GM21576 (cell line): ENCODE data around the gene ABCA13.
"Not testable (repeated sequence)": the region's sequence is repeated elsewhere in the genome, so short reads cannot be mapped to it uniquely, and the experiment has no call there.

Experiments used
- ATAC-seq: cut with Tn5 transposase; IDR thresholded peaks from one replicate; pipeline ENCODE4 v1.9.1; 2021; ENCODE audit warnings: mild to moderate bottlenecking, moderate library complexity; ENCODE audit not compliant: unreplicated experiment

ABCA13 gene

DNA sequence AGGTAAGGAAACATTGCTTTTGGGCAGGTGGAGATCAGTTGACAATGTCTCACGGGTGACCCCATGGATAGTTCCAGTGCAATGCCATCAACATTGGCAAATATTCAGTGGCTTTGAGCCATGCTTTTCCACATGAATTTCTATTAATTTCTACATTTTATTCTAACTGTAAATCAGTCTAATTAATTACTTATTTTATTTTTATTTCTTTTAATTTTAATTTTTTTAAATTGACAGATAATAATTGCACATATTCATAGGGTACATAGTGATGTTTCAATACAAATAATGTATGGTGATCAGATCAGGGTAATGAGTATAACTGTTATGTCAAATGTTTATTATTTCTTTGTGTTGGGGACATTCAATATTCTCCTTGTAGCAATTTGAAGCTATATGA, 3.8 kb downstream of the ABCA13 start:
- no peak for ATAC-seq

DNA sequence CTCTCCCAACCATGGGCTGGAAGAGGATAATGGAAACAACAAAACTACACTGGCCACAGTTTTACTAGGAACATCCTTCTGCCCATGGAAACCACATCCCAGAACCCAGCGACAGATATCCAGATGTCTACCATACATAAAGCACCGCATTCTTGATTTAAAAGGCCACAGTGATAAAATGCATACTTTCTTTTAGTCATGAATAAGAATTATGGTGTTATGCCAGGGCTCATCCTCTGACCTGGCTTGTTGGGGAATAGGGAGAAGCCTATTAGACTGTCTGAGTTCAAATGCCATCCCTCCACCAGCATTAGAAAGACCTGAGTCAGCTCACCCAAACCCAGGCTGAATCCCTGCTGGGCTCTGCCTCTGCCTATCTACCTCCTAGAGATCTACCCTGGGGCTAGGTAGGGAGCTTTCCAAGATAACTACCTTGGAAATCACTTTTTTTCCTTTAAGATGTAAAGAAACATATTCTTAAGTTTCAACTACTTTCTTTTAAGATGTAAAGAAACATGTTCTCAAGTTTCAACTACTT, 5.2 kb downstream of the ABCA13 start:
- ATAC-seq = no peak

DNA sequence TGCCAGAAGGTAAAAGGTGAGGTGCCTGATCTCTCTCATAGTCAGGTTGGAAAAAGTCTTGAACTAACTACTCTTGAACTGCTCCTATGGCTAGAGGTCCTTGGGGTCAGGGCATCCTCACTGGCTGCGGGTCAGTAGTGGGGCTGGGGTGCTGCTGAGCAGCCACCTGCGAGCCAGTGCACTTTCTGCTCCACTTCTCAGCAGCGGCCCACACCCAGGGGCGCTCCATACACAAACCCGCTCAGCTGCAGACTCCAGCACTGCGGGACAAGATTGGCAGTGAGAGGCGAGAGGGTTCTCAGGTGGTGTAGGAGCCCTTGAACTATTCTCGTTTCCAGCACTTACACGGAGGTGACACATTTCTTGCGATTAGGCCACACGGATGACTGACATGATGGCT, 6.0 kb downstream of the ABCA13 start:
- ATAC-seq = no peak

DNA sequence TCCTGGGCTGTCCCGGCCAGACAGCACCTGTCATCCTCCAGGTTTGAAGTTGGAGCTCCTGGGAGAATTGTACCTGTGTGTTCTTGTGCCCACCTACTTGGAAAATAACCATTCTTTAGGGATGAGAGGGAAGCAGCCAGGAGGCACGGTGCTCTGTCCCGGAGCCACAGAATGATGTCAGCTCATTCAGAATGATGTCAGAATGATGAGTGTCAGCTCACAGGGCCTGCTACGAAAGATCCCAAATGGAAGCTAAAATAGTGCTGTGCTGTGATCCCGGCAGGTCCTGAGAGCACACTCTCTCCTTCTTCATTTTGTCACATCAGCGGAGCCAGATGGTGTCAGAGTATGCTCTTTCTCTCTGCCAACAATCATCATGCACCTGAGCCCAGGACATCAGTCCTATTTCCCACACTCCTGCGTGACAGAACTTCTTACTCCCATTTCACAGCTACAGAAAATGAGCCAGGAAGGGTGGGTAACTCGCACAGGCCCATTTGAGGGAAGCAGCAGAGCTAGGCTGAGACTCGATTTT, 8.3 kb downstream of the ABCA13 start:
- ATAC-seq = no peak

DNA sequence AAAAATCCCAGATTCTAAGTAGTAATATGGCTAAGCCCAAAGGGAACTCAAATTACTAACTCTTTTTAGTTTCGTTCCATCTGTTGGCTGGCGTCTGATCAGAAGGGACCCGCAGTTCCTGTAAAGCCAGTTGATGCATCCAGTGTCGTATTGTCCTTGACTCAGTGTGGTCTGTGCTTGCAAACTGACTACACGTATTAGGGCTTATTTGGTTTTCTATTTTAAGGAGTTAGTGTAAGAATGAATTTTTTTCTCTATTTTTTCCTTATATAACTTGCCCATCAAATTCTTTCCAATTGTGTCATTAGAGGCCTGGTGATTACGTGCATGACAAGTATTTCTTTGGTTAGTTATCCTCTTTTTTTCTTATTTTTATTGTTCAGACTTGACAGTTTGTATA, 9.7 kb downstream of the ABCA13 start:
- ATAC-seq = no peak

DNA sequence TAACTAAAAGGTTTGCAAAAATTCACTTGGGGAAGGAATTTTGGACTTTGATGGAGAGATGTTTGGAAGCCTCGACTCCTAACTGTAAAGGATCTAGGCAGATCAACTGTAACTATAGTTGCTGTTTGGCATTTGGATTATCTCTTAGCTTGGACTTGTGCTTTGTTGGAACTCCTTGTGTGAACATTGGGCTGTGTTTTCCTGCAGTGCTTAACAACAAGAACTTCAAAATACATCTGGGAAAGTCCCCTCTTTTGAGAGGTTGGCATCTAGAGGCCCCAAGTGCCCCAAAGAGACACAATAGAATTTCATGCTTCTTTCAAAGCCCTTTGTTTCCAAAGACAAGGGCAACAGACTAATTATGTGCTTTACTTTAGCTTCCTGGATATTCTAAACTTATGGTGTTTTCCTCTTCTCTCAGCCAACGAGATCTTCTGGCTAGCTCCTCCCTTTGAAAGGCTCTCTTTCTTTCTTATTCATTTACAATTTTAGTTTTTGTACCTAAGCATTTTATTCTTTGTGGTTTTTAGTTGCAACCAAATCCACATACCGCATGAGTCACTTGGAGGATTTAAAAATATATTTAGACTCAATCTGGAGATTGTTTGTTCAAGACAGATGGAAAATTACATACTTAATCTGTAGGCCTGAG, 11.6 kb downstream of the ABCA13 start:
- no peak for ATAC-seq

DNA sequence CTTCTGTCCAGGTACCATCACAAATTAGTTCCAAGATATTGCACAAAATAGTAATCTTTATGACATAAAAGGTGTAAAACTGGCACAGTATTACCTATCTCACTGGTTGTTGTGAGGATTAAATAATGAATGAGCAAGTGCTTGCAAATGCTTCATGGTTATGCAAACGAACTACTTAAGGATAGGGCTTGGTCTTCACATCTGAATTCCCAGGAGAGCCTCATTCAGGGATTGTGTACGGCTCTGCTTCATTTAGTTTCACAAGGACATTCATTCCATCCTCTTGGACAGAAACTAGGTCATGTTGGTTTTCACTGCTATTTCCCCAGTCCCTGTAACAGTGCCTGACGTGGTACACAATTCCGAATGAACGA, 12.1 kb downstream of the ABCA13 start:
- no peak for ATAC-seq

DNA sequence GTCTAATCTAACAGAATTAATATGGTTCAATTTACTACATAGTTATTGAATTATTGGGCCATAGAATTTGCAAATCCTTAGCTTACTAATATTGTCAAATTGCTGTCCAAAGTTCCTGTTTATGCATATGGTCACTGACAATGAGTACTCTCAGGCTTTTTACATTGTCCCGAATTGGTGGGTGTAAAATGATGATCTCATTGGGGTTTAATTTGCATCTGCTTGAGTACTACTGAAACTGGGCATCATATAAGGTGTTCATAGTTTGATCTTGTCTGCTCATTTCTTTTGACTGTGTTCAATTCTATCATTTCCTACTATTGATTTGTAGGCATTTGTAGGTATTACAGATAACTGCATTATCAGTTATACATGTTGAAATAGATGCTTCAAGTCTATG, 12.7 kb downstream of the ABCA13 start:
- ATAC-seq = no peak

DNA sequence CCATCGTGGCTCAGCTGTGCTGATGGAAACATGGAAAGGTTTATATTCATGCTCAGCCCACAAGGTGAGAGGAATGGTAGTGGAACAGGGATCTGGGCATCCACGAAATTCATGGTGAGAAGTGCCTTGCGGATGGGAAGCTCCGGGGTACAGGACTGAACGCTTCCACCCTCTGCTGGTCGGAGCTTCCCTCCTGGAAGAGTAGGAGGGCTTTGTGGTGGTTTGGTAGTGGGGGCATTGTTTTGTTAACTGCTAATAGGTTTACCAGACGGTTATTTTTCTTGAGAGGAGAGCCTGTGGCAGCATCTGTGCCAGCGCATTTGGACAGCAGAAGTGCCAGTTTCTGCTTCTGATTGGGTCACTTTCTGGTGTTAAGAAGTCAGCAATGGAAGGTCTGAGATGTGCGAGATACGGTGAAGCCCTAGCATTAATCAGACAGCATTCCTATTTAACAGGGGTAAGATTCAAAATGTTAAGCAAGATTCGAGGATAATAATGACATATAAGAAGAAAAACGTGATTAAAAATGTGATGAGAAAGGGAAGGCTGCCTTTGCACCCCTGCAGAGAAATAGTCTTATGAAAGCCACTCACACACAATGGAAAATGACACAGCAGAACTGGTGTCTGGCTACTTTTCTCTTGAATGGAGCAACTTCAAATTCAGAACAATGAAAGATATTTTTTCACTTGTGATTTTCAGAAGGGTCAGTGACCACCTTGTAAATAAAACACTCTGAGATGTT, 17.7 kb downstream of the ABCA13 start:
- no peak for ATAC-seq

DNA sequence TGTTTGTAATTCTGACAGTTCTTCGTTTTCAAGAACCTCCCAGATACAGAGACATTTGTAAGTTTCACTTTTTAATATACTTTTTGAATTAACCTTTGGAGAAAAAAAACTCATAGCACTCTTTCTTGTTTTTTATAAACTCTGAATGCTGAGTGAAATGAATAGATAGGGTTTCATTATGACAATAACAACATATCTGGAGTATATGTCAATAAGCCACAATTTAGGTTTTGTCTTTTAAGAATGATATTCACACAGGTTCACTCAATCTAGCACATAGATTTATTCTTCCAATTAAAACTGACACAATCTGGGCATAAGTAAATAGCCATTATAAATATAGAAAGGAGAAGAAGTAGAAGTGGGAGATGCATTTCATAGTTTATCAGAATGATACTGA, 21.7 kb downstream of the ABCA13 start:
- ATAC-seq = no peak

DNA sequence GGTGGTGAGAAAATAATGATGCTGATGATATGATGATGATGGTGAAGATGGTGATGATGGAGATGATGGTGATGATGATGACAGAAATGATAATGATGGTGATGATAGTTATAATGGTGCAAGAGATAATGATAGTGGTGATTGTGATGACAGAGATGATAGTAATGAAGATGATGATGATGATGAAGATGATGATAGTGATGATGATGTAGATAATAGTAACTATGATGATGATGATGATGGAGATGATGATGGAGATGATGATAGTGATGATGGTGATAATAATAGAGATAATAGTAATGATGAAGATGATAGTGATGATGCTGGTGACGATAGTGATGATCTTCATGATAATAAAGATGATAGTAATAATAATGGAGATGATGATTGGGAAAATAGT, 22.2 kb downstream of the ABCA13 start:
- ATAC-seq = no peak

DNA sequence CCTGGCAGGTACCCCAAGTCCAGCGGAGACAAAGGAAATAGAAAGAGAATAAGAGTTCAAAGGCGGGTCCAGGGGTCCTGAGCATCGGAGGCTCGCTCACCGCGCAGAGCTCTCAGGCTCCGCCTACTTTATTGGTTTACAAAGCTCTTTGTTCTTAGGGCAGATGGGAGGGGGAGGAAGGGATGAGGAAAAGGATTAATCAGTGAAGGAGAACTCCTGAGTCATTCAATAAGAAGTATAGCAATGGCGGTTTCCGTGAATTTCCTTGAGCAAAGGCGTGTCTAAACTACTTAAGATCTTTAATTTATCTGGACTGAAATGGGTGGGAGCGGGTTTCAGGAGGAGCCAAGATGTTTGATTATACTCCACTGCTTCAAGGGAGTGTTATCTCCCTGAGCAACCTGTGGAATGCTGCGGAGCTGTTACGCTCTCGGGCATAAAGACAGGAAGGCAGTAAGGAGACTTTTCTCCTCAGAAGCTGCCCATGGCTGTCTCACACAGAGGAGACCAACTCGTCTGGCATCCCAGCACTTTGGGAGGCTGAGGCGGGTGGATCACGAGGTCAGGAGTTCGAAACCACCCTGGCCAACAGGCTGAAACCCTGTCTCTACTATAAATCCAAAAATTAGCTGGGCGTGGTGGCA, 29.8 kb downstream of the ABCA13 start:
- not testable (repeated sequence) for ATAC-seq

DNA sequence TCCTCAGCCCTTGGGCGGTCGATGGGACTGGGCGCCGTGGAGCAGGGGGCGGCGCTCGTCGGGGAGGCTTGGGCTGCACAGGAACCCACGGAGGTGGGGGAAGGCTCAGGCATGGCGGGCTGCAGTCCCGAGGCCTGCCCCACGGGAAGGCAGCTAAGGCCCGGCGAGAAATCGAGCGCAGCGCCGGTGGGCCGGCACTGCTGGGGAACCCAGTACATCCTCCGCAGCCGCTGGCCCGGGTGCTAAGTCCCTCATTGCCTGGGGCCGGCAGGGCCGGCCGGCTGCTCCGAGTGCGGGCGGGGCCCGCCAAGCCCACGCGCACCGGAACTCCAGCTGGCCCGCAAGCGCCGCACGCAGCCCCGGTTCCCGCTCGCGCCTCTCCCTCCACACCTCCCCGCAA, 31.7 kb downstream of the ABCA13 start:
- not testable (repeated sequence) for ATAC-seq

DNA sequence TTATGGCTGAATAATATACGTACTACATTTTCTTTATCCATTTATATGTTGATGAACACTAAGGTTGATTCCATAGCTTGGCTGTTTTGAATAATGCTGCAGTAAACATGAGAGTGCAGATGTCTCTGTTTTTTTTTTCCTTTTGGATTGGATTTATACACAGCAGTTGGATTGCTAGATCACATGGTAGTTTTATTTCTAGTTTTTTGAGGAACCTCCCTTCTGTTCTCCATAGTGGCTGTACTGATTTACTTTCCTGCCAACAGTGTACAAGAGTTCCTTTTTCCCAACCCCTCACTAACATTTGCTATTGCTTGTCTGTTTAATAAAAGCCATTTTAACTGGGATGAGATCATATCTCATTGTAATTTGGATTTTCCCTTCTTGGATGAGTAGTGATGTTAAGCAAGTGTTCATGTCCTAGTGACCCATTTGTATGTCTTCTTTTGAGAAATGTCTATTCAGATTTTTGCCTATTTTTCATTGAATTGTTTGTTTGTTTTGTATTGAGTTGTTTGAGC, 36.0 kb downstream of the ABCA13 start:
- ATAC-seq = no peak

DNA sequence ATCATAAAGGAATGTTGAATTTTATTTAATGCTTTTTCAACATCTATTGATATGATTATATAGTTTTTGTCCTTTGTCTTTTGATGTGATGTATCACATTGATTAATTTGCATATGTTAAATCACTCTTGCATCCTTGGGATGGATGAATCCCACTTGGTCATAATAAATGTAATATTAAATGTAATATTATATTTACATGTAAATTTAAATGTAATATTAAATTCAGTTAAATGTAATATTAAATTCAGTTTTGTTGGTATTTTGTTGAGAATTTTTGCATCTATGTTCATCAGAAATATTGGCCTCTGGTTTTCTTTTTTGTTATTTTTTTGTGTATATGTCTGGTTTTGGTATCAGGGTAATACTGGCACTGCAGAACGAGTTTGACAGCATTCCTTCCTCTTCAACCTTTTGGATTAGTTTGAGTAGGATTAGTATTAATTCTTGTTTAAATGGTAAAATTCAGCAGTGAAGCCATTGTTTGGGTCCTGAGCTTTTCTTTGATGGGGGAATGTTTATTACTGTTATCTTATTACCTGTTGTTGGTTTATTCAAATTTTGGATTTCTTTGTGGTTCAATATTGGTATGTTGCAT, 37.8 kb downstream of the ABCA13 start:
- no peak for ATAC-seq

DNA sequence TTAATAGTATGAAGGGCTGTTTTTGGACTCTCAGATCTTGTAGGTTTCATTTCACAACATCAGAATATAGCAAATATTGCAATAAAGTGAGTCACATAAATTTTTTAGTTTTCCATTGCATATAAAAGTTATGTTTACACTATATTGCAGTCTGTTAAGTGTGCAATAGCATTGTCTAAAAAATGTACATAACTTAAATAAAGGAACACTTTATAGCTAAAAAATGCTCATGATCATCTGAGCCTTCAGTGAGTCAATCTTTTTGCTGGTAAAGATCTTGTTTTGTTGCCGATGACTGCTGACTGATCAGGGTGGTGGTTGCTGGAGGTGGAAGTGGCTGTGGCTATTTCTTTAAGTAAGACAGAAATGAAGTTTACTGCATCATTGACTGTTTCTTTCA, 42.0 kb downstream of the ABCA13 start:
- no peak for ATAC-seq

DNA sequence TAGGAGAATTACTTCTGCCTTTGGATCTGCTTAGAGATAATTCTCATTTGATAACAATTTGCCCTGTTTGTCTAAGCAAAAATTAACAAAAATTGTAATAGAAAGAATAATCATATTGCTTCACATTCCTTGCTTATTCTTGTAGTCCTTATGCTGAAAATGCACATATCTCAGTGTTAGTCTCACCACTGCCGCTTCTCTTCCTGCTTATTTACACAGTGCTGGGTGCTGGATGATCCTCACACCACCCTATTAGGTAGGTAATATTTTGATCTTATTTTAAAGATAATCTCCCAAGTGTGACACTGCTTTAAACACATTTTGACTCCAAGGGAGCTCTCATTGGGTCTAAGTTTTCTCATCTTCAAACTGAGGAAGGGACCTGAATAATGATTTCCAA, 46.0 kb downstream of the ABCA13 start:
- no peak for ATAC-seq

DNA sequence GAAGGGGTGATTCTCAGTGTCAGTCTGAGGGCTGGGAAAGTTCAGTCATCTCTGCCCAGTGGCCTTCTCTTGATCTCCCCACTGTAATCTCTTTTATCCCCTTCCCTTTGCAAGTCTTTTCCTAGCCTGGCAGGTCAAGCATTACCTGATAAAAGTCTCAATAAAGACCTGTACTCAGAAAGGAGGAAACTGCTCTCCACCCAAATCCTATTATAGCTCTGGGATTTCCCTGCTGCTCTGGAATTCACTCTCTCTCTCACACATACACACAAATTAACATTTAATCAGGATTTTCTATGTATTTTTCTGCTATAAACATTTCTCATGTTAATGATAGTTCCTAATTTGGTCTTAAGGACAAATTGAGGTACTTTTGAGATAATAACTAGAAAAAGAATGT, 46.5 kb downstream of the ABCA13 start:
- ATAC-seq = no peak

DNA sequence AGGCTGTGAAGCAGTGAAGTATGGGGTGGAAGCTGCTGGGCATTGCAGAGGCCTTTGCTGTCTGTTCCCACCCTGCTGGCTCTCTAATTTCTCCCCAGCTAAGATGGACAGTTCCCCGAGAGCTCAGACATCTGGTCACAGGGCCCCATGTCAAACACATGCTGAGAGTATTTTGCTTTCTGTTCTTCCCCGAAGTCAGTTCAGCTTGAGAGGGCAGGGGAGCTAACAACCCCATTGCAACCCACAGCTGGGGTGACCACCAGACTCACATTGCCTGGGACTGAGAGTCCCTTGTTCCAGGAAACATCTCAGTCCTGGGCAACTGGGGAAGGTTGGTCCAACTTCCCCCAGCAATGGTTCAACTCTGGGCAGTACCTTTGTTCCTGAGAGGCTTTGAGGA, 52.8 kb downstream of the ABCA13 start:
- ATAC-seq = no peak

DNA sequence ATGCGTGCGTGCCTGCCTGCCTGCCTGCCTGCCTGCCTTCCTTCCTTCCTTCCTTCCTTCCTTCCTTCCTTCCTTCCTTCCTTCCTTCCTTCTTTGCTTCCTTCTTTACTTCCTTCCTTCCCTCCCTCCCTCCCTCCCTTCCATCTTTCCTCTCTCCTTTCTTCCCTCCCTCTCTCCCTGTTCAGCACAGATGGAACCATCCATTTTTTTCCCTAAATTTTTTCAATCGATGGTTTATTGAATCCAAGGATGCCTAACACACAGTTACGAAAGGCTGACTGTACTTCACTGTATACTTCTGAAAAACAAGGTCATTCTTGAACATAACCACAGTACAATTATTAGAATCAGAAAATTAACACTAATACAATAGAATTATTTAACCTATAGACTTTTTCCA, 53.8 kb downstream of the ABCA13 start:
- no peak for ATAC-seq

DNA sequence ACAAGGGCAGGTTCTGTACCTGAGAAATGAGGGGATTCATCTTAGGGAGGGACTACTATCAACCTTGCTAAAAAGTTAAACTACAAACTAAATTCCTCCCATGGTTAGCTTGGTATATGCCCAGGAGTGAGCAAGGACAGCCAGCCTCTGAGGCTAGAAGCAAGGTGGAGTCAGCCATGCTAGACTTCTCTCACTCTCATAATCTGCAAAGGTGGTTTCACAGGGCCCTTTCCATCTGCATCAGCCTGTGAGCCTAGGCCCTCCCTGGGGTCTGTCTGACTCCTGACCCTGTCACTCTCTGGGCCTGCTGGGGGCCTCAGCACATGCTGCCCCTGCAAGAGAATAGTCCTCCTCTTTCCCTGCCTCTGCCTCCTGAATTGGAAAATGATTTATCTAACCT, 66.1 kb downstream of the ABCA13 start:
- no peak for ATAC-seq
